Measurements from ENCODE around the gene USP46.

USP46 gene

DNA sequence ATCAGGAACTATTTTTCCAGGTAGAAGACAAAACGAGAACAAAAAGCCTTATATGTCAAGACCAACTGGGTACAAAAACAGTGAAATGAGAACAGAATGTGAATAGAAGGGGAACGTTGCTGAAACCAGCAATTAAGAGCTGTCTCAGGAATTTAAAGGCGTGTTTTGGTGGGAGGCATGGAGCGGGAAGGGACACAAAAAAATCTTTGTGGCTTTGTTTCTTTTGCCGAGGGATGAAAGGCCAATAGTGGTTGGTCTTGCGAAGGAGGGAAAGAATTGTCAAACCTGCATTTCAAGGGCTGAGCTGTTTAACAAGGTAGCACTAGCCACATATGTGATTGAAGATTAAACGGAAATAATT lies 103.8 kb downstream of the USP46 start:
- ChIA-PET POLR2A (no interaction called here), CTCF (interaction anchor here (4.8 to 12.2 kb wide), 2 partner anchors 10 to 429 kb away, joined by 29 to 334 read pairs; no protein-coding TSS in a partner anchor)
- no peak for DNase-seq (ENCODE audit: low read depth, low spot score)
- no peak for TF ChIP-seq CTCF (IDR thresholded peaks at IDR 0.05; ENCODE audit: insufficient read depth, low read length, missing control alignments)
- H3K4me3 ChIP-seq (ENCODE audit: low read depth, low read length) = no peak overlapping the region

GRCh38 chr4:52554612-52555355 lies 104.3 kb downstream of the USP46 start:
- H3K4me3 ChIP-seq (ENCODE audit: low read depth, low read length) = no peak overlapping the region
- POLR2A ChIA-PET = no interaction called here
- no peak for TF ChIP-seq CTCF (IDR thresholded peaks at IDR 0.05; ENCODE audit: insufficient read depth, low read length, missing control alignments)
- no peak for DNase-seq (ENCODE audit: low read depth, low spot score)
- CTCF ChIA-PET = interaction anchor here (1.2 to 12.2 kb wide), 3 partner anchors 9 to 429 kb away, joined by 3 to 334 read pairs (median 29); no protein-coding TSS in a partner anchor

DNA sequence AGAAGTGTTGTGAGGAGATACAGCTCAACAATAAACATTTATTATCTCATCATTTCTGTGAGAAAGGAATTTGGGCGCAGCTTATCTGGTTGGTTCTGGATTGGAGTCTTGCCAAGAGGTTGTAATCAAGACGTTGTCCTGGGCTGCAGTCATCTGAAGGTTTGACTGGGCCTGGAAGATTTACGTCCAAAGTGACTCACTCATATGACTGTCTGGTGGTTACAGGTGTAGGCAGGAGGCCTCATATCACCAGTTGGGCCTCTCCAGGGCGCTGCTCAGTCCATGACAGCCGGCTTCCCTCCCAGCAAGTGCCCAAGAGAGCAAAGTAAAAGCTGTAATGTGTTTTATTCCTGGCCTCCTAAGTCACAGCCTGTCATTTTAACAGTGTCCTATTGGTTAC lies 106.3 kb downstream of the USP46 start:
- no peak for DNase-seq (ENCODE audit: low read depth, low spot score)
- H3K4me3 ChIP-seq (ENCODE audit: low read depth, low read length) = no peak overlapping the region
- CTCF ChIA-PET = interaction anchor here (12.2 kb wide), 1 partner anchor 431 kb away, joined by 334 read pairs; no protein-coding TSS in a partner anchor
- POLR2A ChIA-PET = no interaction called here
- no peak for TF ChIP-seq CTCF (IDR thresholded peaks at IDR 0.05; ENCODE audit: insufficient read depth, low read length, missing control alignments)

DNA sequence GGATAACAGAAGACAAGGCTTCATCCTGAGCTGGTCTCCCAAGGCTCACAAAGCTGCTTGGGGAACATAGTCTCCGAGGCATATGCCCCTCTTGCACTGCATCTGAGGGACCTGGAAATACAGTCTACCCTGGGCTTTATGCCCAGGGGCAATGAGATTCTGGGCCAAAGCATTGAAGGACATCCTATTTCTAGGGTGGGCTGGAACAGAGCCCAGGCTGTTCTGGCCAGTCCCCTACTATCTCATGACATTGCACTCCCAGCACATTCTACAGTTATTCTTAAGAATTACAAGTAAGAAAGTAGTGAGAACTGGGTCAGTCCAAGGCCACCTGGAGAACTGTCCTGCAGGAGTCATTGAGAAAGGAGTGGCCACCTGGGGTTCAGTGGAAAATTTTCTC lies 107.6 kb downstream of the USP46 start:
- CTCF ChIA-PET = interaction anchor here (12.2 kb wide), 1 partner anchor 433 kb away, joined by 334 read pairs; no protein-coding TSS in a partner anchor
- TF ChIP-seq CTCF (IDR thresholded peaks at IDR 0.05; ENCODE audit: insufficient read depth, low read length, missing control alignments) = no peak

DNA sequence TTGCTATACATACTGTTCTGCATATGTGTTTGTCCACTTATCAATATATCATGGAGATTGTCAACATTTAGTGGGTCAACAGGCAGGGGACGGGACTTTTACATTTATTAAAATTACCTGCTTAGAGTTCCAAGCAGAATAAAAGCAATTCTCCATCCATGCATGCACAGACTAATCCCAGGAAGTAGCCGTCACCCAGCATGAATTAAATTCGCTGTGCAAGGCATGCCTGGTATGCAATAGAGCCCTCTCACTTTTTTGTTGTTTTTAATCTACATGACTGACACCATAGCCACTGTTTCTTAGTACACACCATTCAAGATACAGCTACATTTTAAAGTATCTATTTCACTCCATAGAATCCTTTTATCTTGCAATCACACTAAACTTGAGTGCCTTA lies 108.9 kb downstream of the USP46 start:
- no peak overlapping the region for H3K4me3 ChIP-seq (ENCODE audit: low read depth, low read length)
- ChIA-PET CTCF (interaction anchor here (1.2 to 12.2 kb wide), 2 partner anchors 410 to 434 kb away, joined by 3 to 334 read pairs; no protein-coding TSS in a partner anchor), POLR2A (no interaction called here)
- DNase-seq (ENCODE audit: low read depth, low spot score) = no peak
- TF ChIP-seq CTCF (IDR thresholded peaks at IDR 0.05; ENCODE audit: insufficient read depth, low read length, missing control alignments) = no peak

More for the DNA sequence above, 107.6 kb downstream of the USP46 start:
- POLR2A ChIA-PET = no interaction called here
- DNase-seq (ENCODE audit: low read depth, low spot score) = no peak
- H3K4me3 ChIP-seq (ENCODE audit: low read depth, low read length) = no peak overlapping the region

DNA sequence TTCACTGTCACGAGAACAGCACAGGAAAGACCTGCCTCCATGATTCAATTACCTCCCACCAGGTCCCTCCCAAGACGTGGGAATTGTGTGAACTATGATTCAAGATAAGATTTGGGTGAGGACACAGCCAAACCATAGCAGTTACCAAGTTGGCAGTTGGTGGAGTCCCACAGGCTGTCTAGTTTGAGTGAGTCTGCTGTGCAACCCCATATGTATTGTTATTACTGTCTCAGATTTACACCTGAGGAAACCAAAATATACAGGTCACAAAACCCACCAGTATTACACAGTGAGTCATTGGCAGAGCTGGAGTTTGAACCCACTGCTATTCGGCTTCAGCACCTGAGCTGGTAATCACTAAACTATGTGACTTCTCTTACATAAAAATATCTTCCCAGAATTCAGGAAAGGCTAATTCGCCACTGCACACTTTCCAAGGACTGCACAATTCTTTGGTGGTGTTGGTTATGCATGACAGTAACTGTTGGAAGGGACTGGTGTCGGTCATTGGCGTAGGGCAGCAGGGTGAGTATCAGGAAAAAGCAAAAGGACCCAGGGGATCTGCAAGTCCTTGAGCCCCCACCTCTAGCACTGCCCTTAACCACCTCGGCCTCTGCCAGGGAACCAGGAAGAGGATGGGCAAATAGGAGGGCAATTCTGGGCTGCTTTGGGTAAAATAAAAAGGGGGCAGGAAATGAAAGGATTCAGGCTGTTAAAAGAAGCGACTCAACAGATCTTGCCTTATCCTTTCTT lies 110.1 kb downstream of the USP46 start:
- H3K4me3 ChIP-seq (ENCODE audit: low read depth, low read length) = no peak overlapping the region
- ChIA-PET CTCF (interaction anchor here (12.2 kb wide), 1 partner anchor 435 kb away, joined by 334 read pairs; no protein-coding TSS in a partner anchor), POLR2A (no interaction called here)
- no peak for TF ChIP-seq CTCF (IDR thresholded peaks at IDR 0.05; ENCODE audit: insufficient read depth, low read length, missing control alignments)
- no peak for DNase-seq (ENCODE audit: low read depth, low spot score)

Data from AG04449 (cell line).